Measurements from ENCODE around the gene SGMS1.

DNA sequence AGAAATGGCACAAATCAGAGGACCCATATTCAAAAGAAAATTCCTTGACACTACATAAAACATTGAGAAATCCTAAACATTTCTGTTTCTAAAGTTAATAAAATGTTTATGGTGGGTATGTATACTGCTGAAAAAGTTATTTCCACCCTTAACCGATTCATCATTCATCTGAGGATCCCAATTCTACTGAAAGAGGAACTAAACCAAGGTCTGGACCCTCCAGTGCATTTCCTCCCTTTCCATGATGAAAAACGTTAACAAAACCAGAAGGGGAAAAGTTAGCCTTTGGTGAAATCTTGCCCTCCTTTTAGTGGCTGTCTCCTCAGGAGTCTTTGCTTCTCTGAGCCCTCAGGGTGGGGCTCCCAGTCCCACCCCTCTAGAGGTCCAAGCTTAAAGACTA is 227.9 kb downstream of the SGMS1 start:
- TF ChIP-seq SIN3A (IDR thresholded peaks at IDR 0.05; ENCODE audit: borderline replicate concordance, insufficient read depth, low read length) (no peak), POLR2AphosphoS5 (IDR thresholded peaks at IDR 0.05; ENCODE audit: low read depth, low read length) (no peak), TAF1 (IDR thresholded peaks at IDR 0.05; ENCODE audit: borderline replicate concordance, insufficient read depth, low read length) (no peak), FOXP2 (optimal IDR thresholded peaks at IDR 0.05; ENCODE audit: borderline replicate concordance, extremely low read depth, extremely low read length, insufficient read depth) (no peak)
- TF ChIP-seq, protein P1, sequence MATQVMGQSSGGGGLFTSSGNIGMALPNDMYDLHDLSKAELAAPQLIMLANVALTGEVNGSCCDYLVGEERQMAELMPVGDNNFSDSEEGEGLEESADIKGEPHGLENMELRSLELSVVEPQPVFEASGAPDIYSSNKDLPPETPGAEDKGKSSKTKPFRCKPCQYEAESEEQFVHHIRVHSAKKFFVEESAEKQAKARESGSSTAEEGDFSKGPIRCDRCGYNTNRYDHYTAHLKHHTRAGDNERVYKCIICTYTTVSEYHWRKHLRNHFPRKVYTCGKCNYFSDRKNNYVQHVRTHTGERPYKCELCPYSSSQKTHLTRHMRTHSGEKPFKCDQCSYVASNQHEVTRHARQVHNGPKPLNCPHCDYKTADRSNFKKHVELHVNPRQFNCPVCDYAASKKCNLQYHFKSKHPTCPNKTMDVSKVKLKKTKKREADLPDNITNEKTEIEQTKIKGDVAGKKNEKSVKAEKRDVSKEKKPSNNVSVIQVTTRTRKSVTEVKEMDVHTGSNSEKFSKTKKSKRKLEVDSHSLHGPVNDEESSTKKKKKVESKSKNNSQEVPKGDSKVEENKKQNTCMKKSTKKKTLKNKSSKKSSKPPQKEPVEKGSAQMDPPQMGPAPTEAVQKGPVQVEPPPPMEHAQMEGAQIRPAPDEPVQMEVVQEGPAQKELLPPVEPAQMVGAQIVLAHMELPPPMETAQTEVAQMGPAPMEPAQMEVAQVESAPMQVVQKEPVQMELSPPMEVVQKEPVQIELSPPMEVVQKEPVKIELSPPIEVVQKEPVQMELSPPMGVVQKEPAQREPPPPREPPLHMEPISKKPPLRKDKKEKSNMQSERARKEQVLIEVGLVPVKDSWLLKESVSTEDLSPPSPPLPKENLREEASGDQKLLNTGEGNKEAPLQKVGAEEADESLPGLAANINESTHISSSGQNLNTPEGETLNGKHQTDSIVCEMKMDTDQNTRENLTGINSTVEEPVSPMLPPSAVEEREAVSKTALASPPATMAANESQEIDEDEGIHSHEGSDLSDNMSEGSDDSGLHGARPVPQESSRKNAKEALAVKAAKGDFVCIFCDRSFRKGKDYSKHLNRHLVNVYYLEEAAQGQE (IDR thresholded peaks at IDR 0.05; ENCODE audit: insufficient read depth in 1 of 2, low read depth in 2 of 2, low read length in 2 of 2) = no peak
